Measurements from ENCODE around the gene CTNNA2.

The CTNNA2 gene

GRCh38 chr2:79831961-79832360 lies 319.1 kb downstream of the CTNNA2 start:
- H3K27ac ChIP-seq (ENCODE audit: low read depth in 2 of 2, low read length in 2 of 2), result no peak overlapping the region
- no peaks in the 10 kb centered on the region for H3K36me3 ChIP-seq (ENCODE audit: control insufficient read depth in 2 of 2, insufficient read depth in 2 of 2, low read length in 2 of 2)
- no peak overlapping the region for H3K9ac ChIP-seq (ENCODE audit: low read depth in 1 of 2, low read length in 2 of 2)
- H3K4me1 ChIP-seq (ENCODE audit: control insufficient read depth in 2 of 2, insufficient read depth in 2 of 2, low read length in 2 of 2), result no peaks in the 10 kb centered on the region
- H3K9me3 ChIP-seq (ENCODE audit: control insufficient read depth in 2 of 2, low read length in 2 of 2), result no peaks in the 10 kb centered on the region
- H3K4me3 ChIP-seq (ENCODE audit: low read length in 2 of 2), result no peak overlapping the region
- no peaks in the 10 kb centered on the region for H3K27me3 ChIP-seq (ENCODE audit: control insufficient read depth in 2 of 2, insufficient read depth in 2 of 2, low read length in 2 of 2)

GRCh38 chr2:79832511-79833234 lies 319.8 kb downstream of the CTNNA2 start:
- Histone ChIP-seq H3K4me3 (ENCODE audit: low read length in 2 of 2) (no peak overlapping the region), H3K36me3 (ENCODE audit: control insufficient read depth in 2 of 2, insufficient read depth in 2 of 2, low read length in 2 of 2) (no peaks in the 10 kb centered on the region), H3K4me1 (ENCODE audit: control insufficient read depth in 2 of 2, insufficient read depth in 2 of 2, low read length in 2 of 2) (no peaks in the 10 kb centered on the region), H3K27ac (ENCODE audit: low read depth in 2 of 2, low read length in 2 of 2) (no peak overlapping the region), H3K9ac (ENCODE audit: low read depth in 1 of 2, low read length in 2 of 2) (no peak overlapping the region), H3K9me3 (ENCODE audit: control insufficient read depth in 2 of 2, low read length in 2 of 2) (no peaks in the 10 kb centered on the region), H3K27me3 (ENCODE audit: control insufficient read depth in 2 of 2, insufficient read depth in 2 of 2, low read length in 2 of 2) (no peaks in the 10 kb centered on the region)

GRCh38 chr2:79833235-79833878 lies 320.5 kb downstream of the CTNNA2 start:
- Histone ChIP-seq H3K4me1 (ENCODE audit: control insufficient read depth in 2 of 2, insufficient read depth in 2 of 2, low read length in 2 of 2) (no peaks in the 10 kb centered on the region), H3K9ac (ENCODE audit: low read depth in 1 of 2, low read length in 2 of 2) (no peak overlapping the region), H3K27me3 (ENCODE audit: control insufficient read depth in 2 of 2, insufficient read depth in 2 of 2, low read length in 2 of 2) (no peaks in the 10 kb centered on the region), H3K9me3 (ENCODE audit: control insufficient read depth in 2 of 2, low read length in 2 of 2) (no peaks in the 10 kb centered on the region), H3K36me3 (ENCODE audit: control insufficient read depth in 2 of 2, insufficient read depth in 2 of 2, low read length in 2 of 2) (no peaks in the 10 kb centered on the region), H3K27ac (ENCODE audit: low read depth in 2 of 2, low read length in 2 of 2) (no peak overlapping the region), H3K4me3 (ENCODE audit: low read length in 2 of 2) (no peak overlapping the region)

DNA sequence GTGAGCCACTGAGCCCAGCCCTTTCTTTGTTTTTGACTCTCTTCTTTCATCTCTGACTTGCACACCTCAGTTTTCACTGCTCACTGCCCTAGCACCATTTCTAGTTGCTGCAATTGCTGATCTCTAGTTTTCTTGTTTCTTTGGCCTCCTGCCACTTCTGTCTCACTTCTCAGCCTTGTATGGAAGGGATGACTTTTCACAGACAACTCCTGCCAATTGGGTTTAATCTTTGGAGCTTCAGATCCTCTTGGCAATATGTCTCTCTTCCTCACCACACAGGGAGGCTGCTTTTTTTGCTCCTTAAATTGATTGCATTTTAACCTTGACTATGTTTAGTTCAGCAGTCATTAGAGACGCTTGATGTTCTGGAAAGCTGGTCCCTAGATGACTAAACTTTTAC lies 323.1 kb downstream of the CTNNA2 start:
- Histone ChIP-seq H3K9ac (ENCODE audit: low read depth in 1 of 2, low read length in 2 of 2) (no peak overlapping the region), H3K4me3 (ENCODE audit: low read length in 2 of 2) (no peak overlapping the region), H3K27me3 (ENCODE audit: control insufficient read depth in 2 of 2, insufficient read depth in 2 of 2, low read length in 2 of 2) (no peaks in the 10 kb centered on the region), H3K36me3 (ENCODE audit: control insufficient read depth in 2 of 2, insufficient read depth in 2 of 2, low read length in 2 of 2) (no peaks in the 10 kb centered on the region), H3K9me3 (ENCODE audit: control insufficient read depth in 2 of 2, low read length in 2 of 2) (no peaks in the 10 kb centered on the region), H3K27ac (ENCODE audit: low read depth in 2 of 2, low read length in 2 of 2) (no peak overlapping the region), H3K4me1 (ENCODE audit: control insufficient read depth in 2 of 2, insufficient read depth in 2 of 2, low read length in 2 of 2) (no peaks in the 10 kb centered on the region)

DNA sequence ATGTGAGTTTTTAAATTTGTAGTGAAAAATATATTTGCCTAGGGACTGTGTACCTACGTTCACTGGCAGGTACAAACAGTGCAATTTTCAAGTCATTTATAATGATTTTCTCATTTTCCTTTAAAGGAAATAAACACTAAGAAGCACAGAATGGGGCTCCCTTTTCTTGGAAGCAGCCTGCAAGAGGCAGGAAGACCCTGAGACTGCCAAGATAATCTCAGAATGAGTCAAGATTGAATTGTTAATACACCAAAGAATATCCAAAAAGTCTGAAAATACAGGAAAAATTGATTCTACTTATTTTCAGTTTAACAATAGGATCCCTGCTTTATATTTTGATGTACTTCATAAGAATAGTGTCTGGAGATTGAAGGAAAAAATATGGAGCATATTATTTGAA lies 331.2 kb downstream of the CTNNA2 start:
- Histone ChIP-seq H3K36me3 (ENCODE audit: control insufficient read depth in 2 of 2, insufficient read depth in 2 of 2, low read length in 2 of 2) (no peaks in the 10 kb centered on the region), H3K27me3 (ENCODE audit: control insufficient read depth in 2 of 2, insufficient read depth in 2 of 2, low read length in 2 of 2) (no peaks in the 10 kb centered on the region), H3K4me1 (ENCODE audit: control insufficient read depth in 2 of 2, insufficient read depth in 2 of 2, low read length in 2 of 2) (no peaks in the 10 kb centered on the region), H3K9me3 (ENCODE audit: control insufficient read depth in 2 of 2, low read length in 2 of 2) (no peaks in the 10 kb centered on the region), H3K9ac (ENCODE audit: low read depth in 1 of 2, low read length in 2 of 2) (no peak overlapping the region), H3K4me3 (ENCODE audit: low read length in 2 of 2) (no peak overlapping the region), H3K27ac (ENCODE audit: low read depth in 2 of 2, low read length in 2 of 2) (no peak overlapping the region)

- no peaks in the 10 kb centered on the region for H3K4me1 ChIP-seq (ENCODE audit: control insufficient read depth in 2 of 2, insufficient read depth in 2 of 2, low read length in 2 of 2)
- no peaks in the 10 kb centered on the region for H3K36me3 ChIP-seq (ENCODE audit: control insufficient read depth in 2 of 2, insufficient read depth in 2 of 2, low read length in 2 of 2)
- H3K27me3 ChIP-seq (ENCODE audit: control insufficient read depth in 2 of 2, insufficient read depth in 2 of 2, low read length in 2 of 2), result no peaks in the 10 kb centered on the region
- H3K9me3 ChIP-seq (ENCODE audit: control insufficient read depth in 2 of 2, low read length in 2 of 2), result no peaks in the 10 kb centered on the region
- H3K9ac ChIP-seq (ENCODE audit: low read depth in 1 of 2, low read length in 2 of 2), result no peak overlapping the region
- no peak overlapping the region for H3K27ac ChIP-seq (ENCODE audit: low read depth in 2 of 2, low read length in 2 of 2)
- H3K4me3 ChIP-seq (ENCODE audit: low read length in 2 of 2), result no peak overlapping the region
These were observed 334.0 kb downstream of the CTNNA2 start for GRCh38 chr2:79846878-79847277.

- no peaks in the 10 kb centered on the region for H3K36me3 ChIP-seq (ENCODE audit: control insufficient read depth in 2 of 2, insufficient read depth in 2 of 2, low read length in 2 of 2)
- H3K27me3 ChIP-seq (ENCODE audit: control insufficient read depth in 2 of 2, insufficient read depth in 2 of 2, low read length in 2 of 2), result no peaks in the 10 kb centered on the region
- no peak overlapping the region for H3K27ac ChIP-seq (ENCODE audit: low read depth in 2 of 2, low read length in 2 of 2)
- no peaks in the 10 kb centered on the region for H3K4me1 ChIP-seq (ENCODE audit: control insufficient read depth in 2 of 2, insufficient read depth in 2 of 2, low read length in 2 of 2)
- no peak overlapping the region for H3K9ac ChIP-seq (ENCODE audit: low read depth in 1 of 2, low read length in 2 of 2)
- H3K9me3 ChIP-seq (ENCODE audit: control insufficient read depth in 2 of 2, low read length in 2 of 2), result no peaks in the 10 kb centered on the region
- no peak overlapping the region for H3K4me3 ChIP-seq (ENCODE audit: low read length in 2 of 2)
These were observed 336.4 kb downstream of the CTNNA2 start for GRCh38 chr2:79849241-79849640.

GRCh38 chr2:79849949-79850348 lies 337.1 kb downstream of the CTNNA2 start:
- H3K36me3 ChIP-seq (ENCODE audit: control insufficient read depth in 2 of 2, insufficient read depth in 2 of 2, low read length in 2 of 2), result no peaks in the 10 kb centered on the region
- H3K4me1 ChIP-seq (ENCODE audit: control insufficient read depth in 2 of 2, insufficient read depth in 2 of 2, low read length in 2 of 2), result no peaks in the 10 kb centered on the region
- no peaks in the 10 kb centered on the region for H3K27me3 ChIP-seq (ENCODE audit: control insufficient read depth in 2 of 2, insufficient read depth in 2 of 2, low read length in 2 of 2)
- H3K4me3 ChIP-seq (ENCODE audit: low read length in 2 of 2), result no peak overlapping the region
- H3K9ac ChIP-seq (ENCODE audit: low read depth in 1 of 2, low read length in 2 of 2), result no peak overlapping the region
- H3K27ac ChIP-seq (ENCODE audit: low read depth in 2 of 2, low read length in 2 of 2), result no peak overlapping the region
- H3K9me3 ChIP-seq (ENCODE audit: control insufficient read depth in 2 of 2, low read length in 2 of 2), result no peaks in the 10 kb centered on the region

DNA sequence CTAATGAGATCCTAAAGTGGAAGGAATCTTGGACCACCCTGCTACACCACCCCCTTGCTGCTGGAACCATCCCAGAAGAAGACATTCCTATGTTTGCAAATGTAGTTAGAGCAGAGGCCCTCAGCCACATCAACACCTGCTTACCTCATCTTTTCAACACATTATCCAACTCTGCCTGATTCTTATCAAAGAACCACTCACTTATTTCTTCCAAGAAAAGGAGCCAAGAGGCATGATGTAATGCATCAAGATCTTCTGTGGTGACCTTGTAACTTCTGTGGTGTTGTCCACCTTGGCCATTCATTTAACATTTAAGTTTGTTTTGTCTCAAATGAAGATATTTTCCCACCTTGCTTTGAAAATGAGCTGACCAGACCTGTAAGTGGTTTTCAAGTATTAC lies 338.1 kb downstream of the CTNNA2 start:
- Histone ChIP-seq H3K36me3 (ENCODE audit: control insufficient read depth in 2 of 2, insufficient read depth in 2 of 2, low read length in 2 of 2) (no peaks in the 10 kb centered on the region), H3K4me3 (ENCODE audit: low read length in 2 of 2) (no peak overlapping the region), H3K9me3 (ENCODE audit: control insufficient read depth in 2 of 2, low read length in 2 of 2) (no peaks in the 10 kb centered on the region), H3K27me3 (ENCODE audit: control insufficient read depth in 2 of 2, insufficient read depth in 2 of 2, low read length in 2 of 2) (no peaks in the 10 kb centered on the region), H3K27ac (ENCODE audit: low read depth in 2 of 2, low read length in 2 of 2) (no peak overlapping the region), H3K4me1 (ENCODE audit: control insufficient read depth in 2 of 2, insufficient read depth in 2 of 2, low read length in 2 of 2) (no peaks in the 10 kb centered on the region), H3K9ac (ENCODE audit: low read depth in 1 of 2, low read length in 2 of 2) (no peak overlapping the region)

- no peaks in the 10 kb centered on the region for H3K9me3 ChIP-seq (ENCODE audit: control insufficient read depth in 2 of 2, low read length in 2 of 2)
- no peaks in the 10 kb centered on the region for H3K27me3 ChIP-seq (ENCODE audit: control insufficient read depth in 2 of 2, insufficient read depth in 2 of 2, low read length in 2 of 2)
- no peaks in the 10 kb centered on the region for H3K36me3 ChIP-seq (ENCODE audit: control insufficient read depth in 2 of 2, insufficient read depth in 2 of 2, low read length in 2 of 2)
- H3K9ac ChIP-seq (ENCODE audit: low read depth in 1 of 2, low read length in 2 of 2), result no peak overlapping the region
- no peaks in the 10 kb centered on the region for H3K4me1 ChIP-seq (ENCODE audit: control insufficient read depth in 2 of 2, insufficient read depth in 2 of 2, low read length in 2 of 2)
- no peak overlapping the region for H3K4me3 ChIP-seq (ENCODE audit: low read length in 2 of 2)
- H3K27ac ChIP-seq (ENCODE audit: low read depth in 2 of 2, low read length in 2 of 2), result no peak overlapping the region
These were observed 342.6 kb downstream of the CTNNA2 start for GRCh38 chr2:79855264-79856006.
